ENCODE results near the gene GPALPP1.

- TF ChIP-seq, protein P1, sequence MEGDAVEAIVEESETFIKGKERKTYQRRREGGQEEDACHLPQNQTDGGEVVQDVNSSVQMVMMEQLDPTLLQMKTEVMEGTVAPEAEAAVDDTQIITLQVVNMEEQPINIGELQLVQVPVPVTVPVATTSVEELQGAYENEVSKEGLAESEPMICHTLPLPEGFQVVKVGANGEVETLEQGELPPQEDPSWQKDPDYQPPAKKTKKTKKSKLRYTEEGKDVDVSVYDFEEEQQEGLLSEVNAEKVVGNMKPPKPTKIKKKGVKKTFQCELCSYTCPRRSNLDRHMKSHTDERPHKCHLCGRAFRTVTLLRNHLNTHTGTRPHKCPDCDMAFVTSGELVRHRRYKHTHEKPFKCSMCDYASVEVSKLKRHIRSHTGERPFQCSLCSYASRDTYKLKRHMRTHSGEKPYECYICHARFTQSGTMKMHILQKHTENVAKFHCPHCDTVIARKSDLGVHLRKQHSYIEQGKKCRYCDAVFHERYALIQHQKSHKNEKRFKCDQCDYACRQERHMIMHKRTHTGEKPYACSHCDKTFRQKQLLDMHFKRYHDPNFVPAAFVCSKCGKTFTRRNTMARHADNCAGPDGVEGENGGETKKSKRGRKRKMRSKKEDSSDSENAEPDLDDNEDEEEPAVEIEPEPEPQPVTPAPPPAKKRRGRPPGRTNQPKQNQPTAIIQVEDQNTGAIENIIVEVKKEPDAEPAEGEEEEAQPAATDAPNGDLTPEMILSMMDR (IDR thresholded peaks at IDR 0.05) = no peak
- no peak for TF ChIP-seq EZH2 (IDR thresholded peaks at IDR 0.05; ENCODE audit: borderline replicate concordance, insufficient read depth, low read depth, low read length, poor library complexity, severe bottlenecking)
Measured at GRCh38 chr13:45007823-45008222, 18.5 kb downstream of the GPALPP1 start.

Measured in B cell (primary cell).